ENCODE results near the gene ARHGEF17.

Gene ARHGEF17

DNA sequence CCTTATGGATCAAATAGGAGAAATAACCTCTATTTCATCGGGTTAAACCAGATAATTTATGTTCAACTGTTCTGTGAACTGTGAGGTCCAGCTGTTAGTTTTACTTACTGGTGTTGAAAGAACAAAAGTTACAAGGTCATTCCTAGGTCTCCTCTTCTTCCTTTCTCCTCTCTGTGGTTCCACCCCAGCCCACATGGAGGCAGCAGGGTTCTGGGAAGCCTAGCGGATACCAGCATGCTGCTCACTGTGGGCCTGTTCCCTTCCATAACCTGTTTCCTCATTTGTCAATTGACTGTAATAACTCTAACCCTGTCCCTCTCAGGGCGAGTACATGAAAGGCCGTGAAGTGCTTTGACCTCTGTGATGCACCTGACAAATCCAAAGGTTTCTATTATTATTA is 96.0 kb downstream of the ARHGEF17 start:
- TF ChIP-seq, protein P1, sequence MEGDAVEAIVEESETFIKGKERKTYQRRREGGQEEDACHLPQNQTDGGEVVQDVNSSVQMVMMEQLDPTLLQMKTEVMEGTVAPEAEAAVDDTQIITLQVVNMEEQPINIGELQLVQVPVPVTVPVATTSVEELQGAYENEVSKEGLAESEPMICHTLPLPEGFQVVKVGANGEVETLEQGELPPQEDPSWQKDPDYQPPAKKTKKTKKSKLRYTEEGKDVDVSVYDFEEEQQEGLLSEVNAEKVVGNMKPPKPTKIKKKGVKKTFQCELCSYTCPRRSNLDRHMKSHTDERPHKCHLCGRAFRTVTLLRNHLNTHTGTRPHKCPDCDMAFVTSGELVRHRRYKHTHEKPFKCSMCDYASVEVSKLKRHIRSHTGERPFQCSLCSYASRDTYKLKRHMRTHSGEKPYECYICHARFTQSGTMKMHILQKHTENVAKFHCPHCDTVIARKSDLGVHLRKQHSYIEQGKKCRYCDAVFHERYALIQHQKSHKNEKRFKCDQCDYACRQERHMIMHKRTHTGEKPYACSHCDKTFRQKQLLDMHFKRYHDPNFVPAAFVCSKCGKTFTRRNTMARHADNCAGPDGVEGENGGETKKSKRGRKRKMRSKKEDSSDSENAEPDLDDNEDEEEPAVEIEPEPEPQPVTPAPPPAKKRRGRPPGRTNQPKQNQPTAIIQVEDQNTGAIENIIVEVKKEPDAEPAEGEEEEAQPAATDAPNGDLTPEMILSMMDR (IDR thresholded peaks at IDR 0.05; ENCODE audit: insufficient read depth, low read length, missing control alignments): peak; percentile 80
- ChIA-PET CTCF (interaction anchor here (0.6 to 14.0 kb wide), 12 partner anchors 11 to 265 kb away, joined by 3 to 248 read pairs (median 4); no protein-coding TSS in a partner anchor), POLR2A (no interaction called here)
- H3K4me3 ChIP-seq (ENCODE audit: low read depth, low read length): no peak overlapping the region
- DNase-seq (ENCODE audit: low read depth, low spot score): no peak

DNA sequence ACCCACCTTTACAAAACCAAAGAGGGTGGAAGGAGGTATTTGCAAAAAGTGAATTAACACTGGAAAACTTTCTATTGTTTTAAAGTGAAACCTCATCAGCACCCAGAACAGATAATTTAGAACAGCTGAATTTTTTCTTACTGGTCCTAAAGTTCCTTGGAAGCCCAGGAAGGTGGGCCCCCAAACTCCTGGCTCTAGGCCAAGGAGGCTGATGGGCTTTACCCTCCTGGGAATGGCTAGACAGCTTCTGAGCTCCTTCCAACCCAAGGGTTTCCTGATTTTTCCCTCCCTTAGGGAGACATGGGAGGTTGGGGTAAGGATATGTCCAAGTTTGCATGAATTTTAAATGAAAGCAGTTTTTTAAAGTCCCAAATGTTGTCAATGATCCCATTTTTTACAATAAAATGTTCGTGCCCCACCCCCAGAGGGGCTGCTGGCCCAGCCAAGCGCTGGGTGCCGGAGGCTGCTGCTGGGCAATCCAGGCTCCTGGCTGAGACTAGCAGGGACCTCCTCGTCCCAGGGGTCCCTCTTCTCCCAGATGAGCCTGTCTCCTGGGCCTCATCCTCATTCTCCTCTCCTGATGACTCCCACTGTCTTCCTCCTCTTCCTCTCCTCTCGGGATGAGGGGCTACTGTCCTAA is 96.5 kb downstream of the ARHGEF17 start:
- no peak overlapping the region for H3K4me3 ChIP-seq (ENCODE audit: low read depth, low read length)
- DNase-seq (ENCODE audit: low read depth, low spot score): no peak
- TF ChIP-seq, protein P1 (IDR thresholded peaks at IDR 0.05; ENCODE audit: insufficient read depth, low read length, missing control alignments): no peak
- ChIA-PET POLR2A (no interaction called here), CTCF (interaction anchor here (1.0 to 14.0 kb wide), 7 partner anchors 10 to 264 kb away, joined by 3 to 248 read pairs (median 22); no protein-coding TSS in a partner anchor)

DNA sequence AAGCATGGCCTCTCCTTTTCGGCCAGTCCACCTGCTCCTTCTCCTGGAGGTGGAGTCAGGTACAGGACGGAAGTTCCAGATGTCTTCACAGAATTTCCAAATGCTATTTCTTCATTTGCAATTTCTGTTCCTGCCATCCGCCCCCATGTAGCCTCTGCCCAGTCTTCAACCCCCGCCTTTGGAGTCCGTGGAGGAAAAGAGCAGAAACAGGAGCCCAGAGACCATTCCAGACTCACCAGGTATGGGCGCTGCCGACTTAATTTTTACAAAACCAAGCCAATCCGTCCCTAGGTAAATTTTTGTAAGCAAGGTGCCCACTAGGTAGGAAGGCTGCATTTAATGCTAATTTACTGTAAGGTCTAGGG is 97.1 kb downstream of the ARHGEF17 start:
- ChIA-PET POLR2A (no interaction called here), CTCF (interaction anchor here (2.0 to 14.0 kb wide), 5 partner anchors 10 to 255 kb away, joined by 4 to 248 read pairs (median 47); no protein-coding TSS in a partner anchor)
- TF ChIP-seq, protein P1 (IDR thresholded peaks at IDR 0.05; ENCODE audit: insufficient read depth, low read length, missing control alignments): no peak
- DNase-seq (ENCODE audit: low read depth, low spot score): no peak
- H3K4me3 ChIP-seq (ENCODE audit: low read depth, low read length): no peak overlapping the region

DNA sequence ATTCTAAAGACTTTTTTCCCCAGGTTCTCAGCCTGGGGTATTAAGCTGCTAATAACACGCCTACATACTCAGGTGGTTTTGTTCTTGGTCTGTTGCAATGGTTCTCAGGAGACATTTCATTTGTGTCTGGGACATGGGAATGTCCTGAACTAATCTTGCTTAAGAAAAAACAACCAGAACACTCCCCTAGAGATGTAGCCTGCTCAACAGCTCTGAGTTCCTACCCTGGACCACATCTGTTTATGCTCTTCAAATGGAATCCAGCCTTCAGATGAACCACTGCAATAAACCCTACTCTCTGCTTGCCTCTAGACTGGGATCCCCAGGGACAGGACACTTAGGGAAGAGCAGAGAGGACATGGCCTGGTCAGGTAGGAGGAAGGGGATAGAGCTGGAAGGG is 98.1 kb downstream of the ARHGEF17 start:
- POLR2A ChIA-PET: no interaction called here
- TF ChIP-seq, protein P1 (IDR thresholded peaks at IDR 0.05; ENCODE audit: insufficient read depth, low read length, missing control alignments): no peak
- no peak for DNase-seq (ENCODE audit: low read depth, low spot score)
- CTCF ChIA-PET: interaction anchor here (0.8 to 14.0 kb wide), 9 partner anchors 9 to 254 kb away, joined by 3 to 248 read pairs (median 6); no protein-coding TSS in a partner anchor
- no peak overlapping the region for H3K4me3 ChIP-seq (ENCODE audit: low read depth, low read length)

DNA sequence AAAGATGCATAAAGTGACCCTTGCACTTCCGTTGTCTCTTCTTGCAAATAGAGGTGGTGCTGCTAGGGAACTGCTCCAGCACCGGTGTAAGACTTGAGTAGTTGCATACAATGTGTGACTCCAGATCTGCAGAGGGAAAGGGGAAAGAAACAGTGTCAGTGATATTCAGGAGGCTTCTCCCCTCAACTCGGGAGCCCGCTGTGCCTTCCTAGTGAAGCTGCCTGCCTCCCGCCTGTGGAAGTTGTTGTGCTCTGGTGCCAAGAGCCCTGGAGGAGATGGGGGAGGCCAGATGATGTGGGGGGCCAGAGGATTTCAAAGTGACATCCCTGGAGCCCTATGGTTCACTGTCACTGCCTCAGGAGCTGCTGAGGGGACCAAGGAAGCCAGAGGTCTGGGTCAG is 98.5 kb downstream of the ARHGEF17 start:
- DNase-seq (ENCODE audit: low read depth, low spot score): no peak
- TF ChIP-seq, protein P1 (IDR thresholded peaks at IDR 0.05; ENCODE audit: insufficient read depth, low read length, missing control alignments): no peak
- POLR2A ChIA-PET: no interaction called here
- CTCF ChIA-PET: interaction anchor here (0.8 to 14.0 kb wide), 12 partner anchors 8 to 253 kb away, joined by 3 to 248 read pairs (median 4); no protein-coding TSS in a partner anchor
- H3K4me3 ChIP-seq (ENCODE audit: low read depth, low read length): no peak overlapping the region

DNA sequence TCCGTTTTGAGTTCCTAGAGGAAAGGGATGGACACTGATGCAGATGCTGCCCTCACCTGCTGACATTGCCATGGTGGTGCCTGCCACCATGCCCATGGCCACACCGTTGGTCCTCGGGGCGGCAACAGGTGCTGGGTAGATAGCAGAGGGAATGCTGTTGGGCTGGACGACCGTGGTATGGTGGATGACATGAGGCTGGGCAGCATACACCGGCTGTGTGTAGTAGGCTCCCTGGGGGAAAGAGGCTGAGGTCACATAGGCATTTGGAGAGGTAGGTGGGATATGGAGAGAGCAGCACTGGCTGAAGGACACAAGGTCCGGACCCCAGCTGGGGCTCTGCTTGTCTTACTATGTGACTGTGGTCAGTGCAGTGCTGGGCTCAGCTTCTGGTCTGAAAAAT is 101.4 kb downstream of the ARHGEF17 start:
- DNase-seq (ENCODE audit: low read depth, low spot score): no peak
- no peak overlapping the region for H3K4me3 ChIP-seq (ENCODE audit: low read depth, low read length)
- ChIA-PET POLR2A (interaction anchor here (0.9 kb wide), 1 partner anchor 17 kb away, joined by 3 read pairs; no protein-coding TSS in a partner anchor), CTCF (interaction anchor here (0.6 to 3.7 kb wide), 6 partner anchors 9 to 250 kb away, joined by 3 to 23 read pairs (median 9); no protein-coding TSS in a partner anchor)
- TF ChIP-seq, protein P1 (IDR thresholded peaks at IDR 0.05; ENCODE audit: insufficient read depth, low read length, missing control alignments): no peak

Data from AG04449 (cell line).